ENCODE measurements around the gene CCDC159.

CCDC159 gene

GRCh38 chr19:11397089-11397610 is 50.8 kb downstream of the CCDC159 start:
- DNase-seq = no peak

GRCh38 chr19:11399667-11400066 is 53.3 kb downstream of the CCDC159 start:
- DNase-seq = no peak

- DNase-seq = no peak
These were observed 54.5 kb downstream of the CCDC159 start for GRCh38 chr19:11400798-11401197.

GRCh38 chr19:11401808-11402543 is 55.7 kb downstream of the CCDC159 start:
- DNase-seq = no peak
